NCI-H2107 treated with DMSO at 0.1 percent for 48 hours (cell line): ENCODE results near the gene ACTR10.

Source experiments
- DNase-seq: peaks from one replicate; lab custom pipeline; 2025; ENCODE audit not compliant: unreplicated experiment; lab: John Stamatoyannopoulos, UW

The ACTR10 gene

GRCh38 chr14:58278177-58278576 lies 78.2 kb downstream of the ACTR10 start:
- DNase-seq, result no peak

- DNase-seq, result no peak
Observed at GRCh38 chr14:58280954-58281787, 81.2 kb downstream of the ACTR10 start.

GRCh38 chr14:58281969-58282368 lies 82.0 kb downstream of the ACTR10 start:
- no peak for DNase-seq

- DNase-seq, result no peak
Observed at GRCh38 chr14:58282925-58283593, 83.1 kb downstream of the ACTR10 start.

- DNase-seq, result no peak
Observed at GRCh38 chr14:58283730-58284129, 83.8 kb downstream of the ACTR10 start.

- DNase-seq, result no peak
Observed at GRCh38 chr14:58285132-58285531, 85.2 kb downstream of the ACTR10 start.
